Measurements from ENCODE around the gene MRC2.

The MRC2 gene

GRCh38 chr17:62725791-62726249 lies 98.3 kb downstream of the MRC2 start:
- no peak for DNase-seq

GRCh38 chr17:62727916-62728672 lies 100.6 kb downstream of the MRC2 start:
- no peak for DNase-seq

- DNase-seq = no peak
Measured at GRCh38 chr17:62732125-62732524, 104.7 kb downstream of the MRC2 start.

GRCh38 chr17:62735044-62735651 lies 107.7 kb downstream of the MRC2 start:
- DNase-seq = no peak

DNA sequence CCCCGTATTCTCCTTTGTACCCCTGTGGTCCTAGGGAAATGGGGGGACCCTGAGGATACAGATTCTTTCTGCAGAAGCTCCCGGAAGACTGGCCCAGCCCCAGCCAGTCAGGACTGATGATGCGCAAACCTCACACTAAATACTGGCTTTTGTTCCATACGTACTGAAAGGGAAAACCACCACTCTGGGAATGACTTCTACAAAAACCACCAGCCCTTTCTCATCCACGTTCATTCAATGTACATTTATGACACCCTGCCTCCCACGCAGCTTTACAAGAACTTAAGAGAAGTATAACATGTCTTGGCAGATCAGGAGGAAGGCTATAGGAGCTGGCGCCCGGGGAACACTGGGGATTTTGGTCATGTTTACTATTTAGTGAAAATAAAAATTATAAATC lies 110.0 kb downstream of the MRC2 start:
- no peak for DNase-seq

DNA sequence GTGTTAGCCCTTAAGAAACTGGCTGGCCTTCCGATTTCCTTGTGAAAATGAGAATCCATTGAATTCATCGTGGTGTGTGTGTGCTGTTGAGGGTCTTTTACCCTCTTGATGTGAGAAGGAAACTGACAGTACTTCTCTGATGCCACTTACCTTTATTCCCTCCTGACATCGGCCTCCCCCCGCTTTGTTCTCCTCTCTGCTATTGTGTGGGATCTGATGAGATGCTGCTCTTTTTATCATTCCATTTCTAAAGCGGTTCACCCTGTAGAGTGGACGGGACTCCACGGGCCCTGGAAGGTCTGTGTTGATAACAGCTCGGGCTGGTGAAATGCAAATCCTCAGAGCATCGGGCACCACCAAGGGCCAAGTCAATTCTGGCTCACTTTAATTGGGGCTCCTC lies 110.8 kb downstream of the MRC2 start:
- DNase-seq = no peak

GRCh38 chr17:62739645-62740388 lies 112.3 kb downstream of the MRC2 start:
- DNase-seq = no peak

GRCh38 chr17:62741290-62741689 lies 113.8 kb downstream of the MRC2 start:
- DNase-seq = no peak
